K562 (cell line): ENCODE data around the gene GH2. TPM values are rescaled to one million over a fixed set of nuclear protein-coding genes. Genes with fewer than 3 reads are reported as not detected.
A peak's percentile ranks its signal among the peaks of the same experiment; 100 is the strongest.
"Not testable (repeated sequence)": the region's sequence is repeated elsewhere in the genome, so short reads cannot be mapped to it uniquely, and the experiment has no call there.

ENCODE experiments used
- ATAC-seq: fragments of 200-7000 bp; cut with Tn5 transposase; 3 replicates; pipeline ENCODE4 v1.9.1; 2020; ENCODE audit warnings: moderate library complexity
- BruUV-seq: library from RNA; stranded (reverse); fragments of 400-500 nt; replicated peaks from 2 replicates; lab custom pipeline; 2021; lab: Mats Ljungman, UMichigan
- CTCF ChIA-PET: fragments of 300-600 bp; formaldehyde crosslinking; extraction: SDS; loops from one replicate; lab custom pipeline; 2021; ENCODE audit warnings: low intra/inter-chr PET ratio; lab: Yijun Ruan, JAX
- POLR2A ChIA-PET: fragments of 300-600, 350-650 bp; sonication (Branson Sonifier 250); formaldehyde crosslinking; extraction: SDS; loops from one replicate; lab custom pipeline; 2021; ENCODE audit warnings: antibody characterized with exemption, inconsistent platforms; lab: Yijun Ruan, JAX
- DNase-seq, 4 experiments: peaks; one replicate each; pipeline versions ENCODE4 v3.0.0 to v3.0.0-alpha.2; 2011 to 2018; ENCODE audit warnings: low spot score in 3 of 4, mixed read lengths in 3 of 4; ENCODE audit errors: extremely low read depth in 1 of 4
- FAIRE-seq: peaks from 2 replicates; lab custom pipeline; 2011; peaks lifted over from hg19 to GRCh38; lab: Jason Lieb, UNC
- H2AFZ ChIP-seq: 2 replicates; pipeline ENCODE4 v1.6.0; 2011; ENCODE audit warnings: low read depth, low read length, control low read depth, inconsistent platforms
- H3K27ac ChIP-seq: fragments of 200-600 bp; 3 replicates; pipeline ENCODE4 v1.8.0; 2011; ENCODE audit warnings: low read depth, mild to moderate bottlenecking, control low read depth, inconsistent platforms, low read length, moderate library complexity, mixed read lengths; ENCODE audit errors: extremely low read depth
- H3K27me3 ChIP-seq, 2 experiments: fragments of 300-600 bp in 1 of 2; 2 replicates in 1 of 2; 3 replicates in 1 of 2; pipeline versions ENCODE4 v1.6.0 to v1.8.0; 2011; ENCODE audit warnings: inconsistent platforms in 2 of 2, low read length in 2 of 2, mild to moderate bottlenecking in 1 of 2, mixed read lengths in 1 of 2, moderate library complexity in 1 of 2; ENCODE audit not compliant: control insufficient read depth in 2 of 2, insufficient read depth in 2 of 2
- H3K36me3 ChIP-seq: fragments of 300-600 bp; 3 replicates; pipeline ENCODE4 v1.8.0; 2011; ENCODE audit warnings: mild to moderate bottlenecking, low read length, inconsistent platforms; ENCODE audit not compliant: control insufficient read depth, insufficient read depth
- H3K4me1 ChIP-seq, 2 experiments: fragments of 200-600 bp in 1 of 2; replicated peaks in 1 of 2; 2 replicates in 1 of 2; 3 replicates in 1 of 2; pipeline versions ENCODE4 v1.5.1 to v1.8.0; 2011; ENCODE audit warnings: inconsistent platforms in 2 of 2, low read length in 2 of 2, mild to moderate bottlenecking in 1 of 2, mixed read lengths in 1 of 2, moderate library complexity in 1 of 2; ENCODE audit not compliant: control insufficient read depth in 2 of 2, insufficient read depth in 2 of 2
- H3K4me2 ChIP-seq: 2 replicates; pipeline ENCODE4 v1.6.1; 2011; ENCODE audit warnings: low read length, control low read depth, inconsistent platforms, mixed read lengths; ENCODE audit not compliant: insufficient read depth
- H3K4me3 ChIP-seq: fragments of 200-600 bp; sonication (generic), shearing (Covaris generic); 2 replicates; pipeline ENCODE4 v1.5.1; 2016; ENCODE audit warnings: control low read depth, inconsistent platforms
- H3K79me2 ChIP-seq: fragments of 200-600 bp; 3 replicates; pipeline ENCODE4 v1.8.0; 2011; ENCODE audit warnings: low read length, inconsistent platforms; ENCODE audit not compliant: control insufficient read depth, insufficient read depth
- H3K9ac ChIP-seq, 2 experiments: 2 replicates each; pipeline versions ENCODE4 v1.6.0 to v1.6.1; 2011; ENCODE audit warnings: low read depth in 2 of 2, low read length in 2 of 2, control low read depth in 1 of 2, inconsistent platforms in 1 of 2, mild to moderate bottlenecking in 1 of 2, mixed read lengths in 1 of 2; ENCODE audit not compliant: insufficient read depth in 1 of 2
- H3K9me1 ChIP-seq: one replicate; pipeline ENCODE4 v1.6.0; 2011; ENCODE audit warnings: inconsistent platforms, mild to moderate bottlenecking, low read length, moderate library complexity; ENCODE audit not compliant: control insufficient read depth, insufficient read depth
- H3K9me3 ChIP-seq: replicated peaks from 2 replicates; pipeline ENCODE4 v1.5.1; 2011; ENCODE audit warnings: low read depth, low read length, inconsistent platforms; ENCODE audit not compliant: control insufficient read depth, insufficient read depth
- H4K20me1 ChIP-seq: replicated peaks from 2 replicates; pipeline ENCODE4 v1.6.1; 2011; ENCODE audit warnings: low read length, inconsistent platforms, mixed read lengths; ENCODE audit not compliant: control insufficient read depth, insufficient read depth
- HLTF ChIP-seq: fragments of 450-650 bp; IDR thresholded peaks from 2 replicates; pipeline ENCODE4 v1.6.1; 2016
- MEIS2 ChIP-seq: fragments of 450-650 bp; IDR thresholded peaks from 2 replicates; pipeline ENCODE4 v1.6.1; 2014; ENCODE audit warnings: mild to moderate bottlenecking; ENCODE audit not compliant: partially characterized antibody
- PBX2 ChIP-seq, 2 experiments: IDR thresholded peaks in 1 of 2; conservative IDR thresholded peaks in 1 of 2; 2 replicates each; pipeline ENCODE4 v1.6.1; 2016; ENCODE audit warnings: low read depth in 2 of 2, mild to moderate bottlenecking in 1 of 2, missing compliant biosample characterization in 1 of 2, missing genetic modification characterization in 1 of 2, moderate library complexity in 1 of 2
- PKNOX1 ChIP-seq: fragments of 450-650 bp; IDR thresholded peaks from 2 replicates; pipeline ENCODE4 v1.6.1; 2016
- RAD21 ChIP-seq, 2 experiments: fragments of 250-450 bp in 1 of 2; fragments of 450-650 bp in 1 of 2; sonication (Bioruptor Pico) in 1 of 2; formaldehyde crosslinking in 1 of 2; IDR thresholded peaks in 1 of 2; conservative IDR thresholded peaks in 1 of 2; 2 replicates each; pipeline versions ENCODE4 v1.4.0 to v1.8.0; 2020 to 2022; ENCODE audit warnings: mild to moderate bottlenecking in 2 of 2, moderate library complexity in 1 of 2
- SMARCA5 ChIP-seq: fragments of 450-650 bp; IDR thresholded peaks from 2 replicates; pipeline ENCODE4 v1.6.1; 2016
- TFAP4 ChIP-seq: sonication (generic); formaldehyde crosslinking; IDR thresholded peaks from 2 replicates; pipeline ENCODE4 v1.8.0; 2022; ENCODE audit warnings: missing genetic modification reagents, mild to moderate bottlenecking, moderate library complexity, borderline replicate concordance
- WGBS: fragments of 100-300 bp; shearing (Covaris generic); methylation state at CpG from one replicate; pipeline ENCODE4 v1.1.6; 2016; ENCODE audit warnings: low coverage, mixed read lengths; ENCODE audit not compliant: insufficient coverage; ENCODE audit errors: missing lambda C conversion rate; 5-methylcytosine and 5-hydroxymethylcytosine counted together
- in situ Hi-C: fragments of 300-500 bp; cut with MboI; formaldehyde crosslinking; loops from 4 replicates; pipeline ENCODE4 v1.15.0; 2018; ENCODE audit warnings: inconsistent platforms, mixed read lengths
- intact Hi-C: fragments of 100-400 bp; cut with micrococcal nuclease; formaldehyde crosslinking; loops from 2 replicates; pipeline ENCODE4 v1.14.2; 2022
- polyA plus RNA-seq, 8 experiments: library from polyadenylated mRNA; depleted of rRNA in 4 of 8; stranded (reverse) in 5 of 8; unstranded in 3 of 8; fragments of >200 nt; fragmentation: Nextera tagmentation in 2 of 8; fragmentation: Illumina TruSeq in 1 of 8; extraction: Ambion mirVana in 2 of 8; extraction: Trizol in 1 of 8; gene quantifications; 2 replicates each; pipeline versions ENCODE4 v1.2.1 to v1.2.3, GENCODE V29; 2011 to 2014; ENCODE audit warnings: inconsistent platforms in 1 of 8, missing spikeins in 1 of 8
- total RNA-seq, 7 experiments: library from RNA; depleted of rRNA in 6 of 7; stranded (reverse); fragments of >200 nt in 6 of 7; fragmentation: Illumina TruSeq in 2 of 7; extraction: Trizol in 2 of 7; gene quantifications; 2 replicates each; pipeline versions ENCODE4 v1.2.1 to v1.2.3, GENCODE V29; 2011 to 2021; ENCODE audit warnings: low replicate concordance in 1 of 7
- TF ChIP-seq, protein P1 (sequence below), 3 experiments: IDR thresholded peaks in 2 of 3; conservative IDR thresholded peaks in 1 of 3; 2 replicates each; pipeline ENCODE4 v1.5.1; 2011 to 2012; ENCODE audit warnings: low read length in 3 of 3, mild to moderate bottlenecking in 3 of 3, control low read depth in 2 of 3, improper control_type of control experiment in 1 of 3, inconsistent platforms in 1 of 3, low read depth in 1 of 3, mixed read lengths in 1 of 3, moderate library complexity in 1 of 3; ENCODE audit not compliant: insufficient read depth in 2 of 3

The GH2 gene
- total and polyA plus RNA-seq, 9 of the 15 experiments (the other 6 are each of a cell fraction or from before 2014, with no cell fraction given) = not detected

DNA sequence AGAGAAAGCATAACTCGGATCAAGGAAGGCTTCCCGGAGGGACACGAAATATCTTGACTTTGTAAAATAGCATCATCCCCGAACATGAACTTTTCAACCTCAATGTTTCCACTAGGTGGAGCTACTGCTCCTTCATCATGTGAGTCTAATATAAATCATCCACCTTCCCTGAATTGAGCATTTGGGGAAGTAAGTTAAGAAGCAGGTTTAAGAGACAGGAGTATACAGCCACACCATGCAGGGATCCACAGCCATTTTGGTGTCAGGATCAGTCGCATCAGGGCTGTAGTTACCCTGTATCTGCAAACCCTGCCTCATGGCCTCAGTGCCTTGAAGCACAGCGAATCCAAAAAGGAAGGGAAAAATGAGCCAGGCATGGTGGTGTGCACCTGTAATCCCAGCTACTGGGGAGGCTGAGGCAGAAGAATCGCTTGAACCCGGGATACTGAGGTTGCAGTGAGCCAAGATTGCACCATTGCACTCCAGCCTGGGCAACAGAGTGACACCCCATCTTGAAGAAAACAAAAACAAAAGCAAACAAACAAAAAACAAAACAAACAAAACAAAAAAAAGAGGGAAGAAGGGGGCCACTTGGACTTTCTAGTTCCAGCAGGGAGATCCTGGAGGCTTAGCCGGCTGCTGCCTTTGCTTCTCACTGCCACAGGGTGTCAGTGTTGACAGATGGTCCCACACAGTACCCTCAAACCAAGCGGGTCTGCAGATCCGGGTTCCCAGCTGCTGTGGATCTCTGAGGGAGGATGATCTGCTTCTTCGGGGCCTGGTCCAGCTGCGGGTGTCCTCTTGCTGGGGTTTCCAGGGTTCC lies 7.5 kb upstream of the GH2 start:
- ChIA-PET CTCF (interaction anchor here (1.4 kb wide), 1 partner anchor 393 kb away, joined by 3 read pairs; no protein-coding TSS in a partner anchor), POLR2A (interaction anchor here (0.6 kb wide), 1 partner anchor 30 kb away, joined by 3 read pairs; no protein-coding TSS in a partner anchor)
- H3K4me1 ChIP-seq; H3K9me1 ChIP-seq; H3K27ac ChIP-seq; BruUV-seq; H3K79me2 ChIP-seq; H3K4me2 ChIP-seq; H4K20me1 ChIP-seq; H3K9me3 ChIP-seq; intact Hi-C loops; in situ Hi-C loops; H3K9ac ChIP-seq; H3K27me3 ChIP-seq; H2AFZ ChIP-seq; H3K4me3 ChIP-seq; H3K36me3 ChIP-seq; TF ChIP-seq PBX2 (CRISPR knock-in tag; IDR thresholded peaks at IDR 0.05; ENCODE audit: low read depth): not testable (repeated sequence)
- peak; percentile 83 for FAIRE-seq
- 0 out of 2 replicates have a peak, but pooled peaks have one; percentile 2 for TF ChIP-seq TFAP4
- peak in 1 of 2 experiments; percentile 30; a peak in 1 of 4 replicates for TF ChIP-seq RAD21 (CRISPR knock-in tag; conservative IDR thresholded peaks at IDR 0.05 in 1 of 2, IDR thresholded peaks at IDR 0.05 in 1 of 2)
- peak; percentile 68 for TF ChIP-seq MEIS2
- 0 out of 2 replicates have a peak, but pooled peaks have one; percentile 30 for TF ChIP-seq HLTF
- TF ChIP-seq SMARCA5 = peak; percentile 51; the same call in 1 of the 2 replicates
- TF ChIP-seq, protein P1, sequence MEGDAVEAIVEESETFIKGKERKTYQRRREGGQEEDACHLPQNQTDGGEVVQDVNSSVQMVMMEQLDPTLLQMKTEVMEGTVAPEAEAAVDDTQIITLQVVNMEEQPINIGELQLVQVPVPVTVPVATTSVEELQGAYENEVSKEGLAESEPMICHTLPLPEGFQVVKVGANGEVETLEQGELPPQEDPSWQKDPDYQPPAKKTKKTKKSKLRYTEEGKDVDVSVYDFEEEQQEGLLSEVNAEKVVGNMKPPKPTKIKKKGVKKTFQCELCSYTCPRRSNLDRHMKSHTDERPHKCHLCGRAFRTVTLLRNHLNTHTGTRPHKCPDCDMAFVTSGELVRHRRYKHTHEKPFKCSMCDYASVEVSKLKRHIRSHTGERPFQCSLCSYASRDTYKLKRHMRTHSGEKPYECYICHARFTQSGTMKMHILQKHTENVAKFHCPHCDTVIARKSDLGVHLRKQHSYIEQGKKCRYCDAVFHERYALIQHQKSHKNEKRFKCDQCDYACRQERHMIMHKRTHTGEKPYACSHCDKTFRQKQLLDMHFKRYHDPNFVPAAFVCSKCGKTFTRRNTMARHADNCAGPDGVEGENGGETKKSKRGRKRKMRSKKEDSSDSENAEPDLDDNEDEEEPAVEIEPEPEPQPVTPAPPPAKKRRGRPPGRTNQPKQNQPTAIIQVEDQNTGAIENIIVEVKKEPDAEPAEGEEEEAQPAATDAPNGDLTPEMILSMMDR (IDR thresholded peaks at IDR 0.05 in 2 of 3, conservative IDR thresholded peaks at IDR 0.05 in 1 of 3; ENCODE audit: insufficient read depth in 2 of 3, low read depth in 1 of 3, low read length in 3 of 3) = peak; percentile 46 to 64 (median 47)
- peak; percentile 43; the same call in 1 of the 2 replicates for TF ChIP-seq PKNOX1
- TF ChIP-seq PBX2 (tag; conservative IDR thresholded peaks at IDR 0.05; ENCODE audit: low read depth) = peak; percentile 67
- ATAC-seq = peak; percentile 92
- WGBS = 2% methylated on average over 13 of the region's 13 CpGs
- peak in 3 of 4 experiments; percentile 13 to 54 (median 18) for DNase-seq
